Neural progenitor cell (in vitro differentiated cells): ENCODE results near the gene EFCAB6.

ENCODE experiments used
- CTCF ChIP-seq: fragments of 200-600 bp; sonication (generic); IDR thresholded peaks from 2 replicates; pipeline ENCODE4 v1.5.1; 2017; ENCODE audit warnings: antibody characterized with exemption, mild to moderate bottlenecking
- EZH2 ChIP-seq: fragments of 200-600 bp; sonication (generic); IDR thresholded peaks from 2 replicates; pipeline ENCODE4 v1.6.1; 2017; ENCODE audit warnings: antibody characterized with exemption, mild to moderate bottlenecking, moderate library complexity

GRCh38 chr22:43544289-43544673, 267.8 kb downstream of the EFCAB6 start:
- TF ChIP-seq CTCF (no peak), EZH2 (no peak)
